OCI-LY3 (cell line): ENCODE measurements around the gene BACH1.

Experiments used
- EZH2phosphoT487 ChIP-seq: fragments of 200-600 bp; shearing (Covaris generic); IDR thresholded peaks from 2 replicates; pipeline ENCODE4 v1.6.1; 2018; ENCODE audit warnings: antibody characterized with exemption, mixed run types, low read depth
- TF ChIP-seq, protein P1 (sequence below): fragments of 200-600, 300-600 bp; sonication (generic); IDR thresholded peaks from 2 replicates; pipeline ENCODE4 v1.5.1; 2014; ENCODE audit warnings: antibody characterized with exemption, low read length, low read depth

DNA sequence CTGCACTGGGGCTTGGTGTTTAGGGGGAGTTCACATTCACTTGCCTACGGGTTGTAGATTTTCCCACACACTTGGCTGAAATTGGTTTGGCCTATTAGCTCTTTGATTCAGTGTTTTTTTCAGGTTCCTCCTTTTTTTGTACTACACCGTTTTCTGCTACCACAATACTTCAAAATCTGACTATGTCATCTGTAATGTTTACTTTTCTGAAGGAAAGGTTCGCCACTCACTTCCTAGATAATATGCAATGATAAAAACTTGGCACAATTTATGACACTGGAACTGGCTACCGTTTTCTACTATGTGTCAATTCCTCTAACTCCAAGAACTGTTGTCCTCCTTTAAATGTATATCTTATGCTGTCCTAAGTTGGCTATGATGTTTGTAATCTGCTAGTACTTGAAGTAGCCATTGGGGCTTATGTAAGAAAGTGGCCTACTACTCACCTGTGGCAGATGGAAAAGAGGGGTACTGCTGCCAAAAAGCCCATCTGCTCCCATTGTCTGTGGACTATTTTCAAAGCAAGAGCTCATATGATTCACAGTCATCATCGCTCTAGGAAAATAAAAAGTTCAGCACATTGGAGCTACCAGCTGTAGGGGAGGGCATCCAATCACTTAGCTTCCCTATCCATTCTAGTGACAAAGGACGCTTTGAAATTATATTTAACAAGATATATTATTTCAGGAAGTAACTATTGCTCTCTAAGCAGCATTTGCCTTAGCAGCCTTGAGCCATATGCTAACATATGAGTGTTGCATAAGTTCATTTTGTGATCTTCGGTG, 42.4 kb upstream of the BACH1 start:
- no peak for TF ChIP-seq EZH2phosphoT487
- TF ChIP-seq, protein P1, sequence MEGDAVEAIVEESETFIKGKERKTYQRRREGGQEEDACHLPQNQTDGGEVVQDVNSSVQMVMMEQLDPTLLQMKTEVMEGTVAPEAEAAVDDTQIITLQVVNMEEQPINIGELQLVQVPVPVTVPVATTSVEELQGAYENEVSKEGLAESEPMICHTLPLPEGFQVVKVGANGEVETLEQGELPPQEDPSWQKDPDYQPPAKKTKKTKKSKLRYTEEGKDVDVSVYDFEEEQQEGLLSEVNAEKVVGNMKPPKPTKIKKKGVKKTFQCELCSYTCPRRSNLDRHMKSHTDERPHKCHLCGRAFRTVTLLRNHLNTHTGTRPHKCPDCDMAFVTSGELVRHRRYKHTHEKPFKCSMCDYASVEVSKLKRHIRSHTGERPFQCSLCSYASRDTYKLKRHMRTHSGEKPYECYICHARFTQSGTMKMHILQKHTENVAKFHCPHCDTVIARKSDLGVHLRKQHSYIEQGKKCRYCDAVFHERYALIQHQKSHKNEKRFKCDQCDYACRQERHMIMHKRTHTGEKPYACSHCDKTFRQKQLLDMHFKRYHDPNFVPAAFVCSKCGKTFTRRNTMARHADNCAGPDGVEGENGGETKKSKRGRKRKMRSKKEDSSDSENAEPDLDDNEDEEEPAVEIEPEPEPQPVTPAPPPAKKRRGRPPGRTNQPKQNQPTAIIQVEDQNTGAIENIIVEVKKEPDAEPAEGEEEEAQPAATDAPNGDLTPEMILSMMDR: no peak
